CD4-positive, alpha-beta T cell treated with Interleukin-10 for 1 hour (primary cell): Measurements from ENCODE around the gene BATF.
A peak's percentile ranks its signal among the peaks of the same experiment; 100 is the strongest.

Experiments
- DNase-seq: peaks from one replicate; pipeline ENCODE4 v3.0.0-alpha.2; 2020

BATF gene

DNA sequence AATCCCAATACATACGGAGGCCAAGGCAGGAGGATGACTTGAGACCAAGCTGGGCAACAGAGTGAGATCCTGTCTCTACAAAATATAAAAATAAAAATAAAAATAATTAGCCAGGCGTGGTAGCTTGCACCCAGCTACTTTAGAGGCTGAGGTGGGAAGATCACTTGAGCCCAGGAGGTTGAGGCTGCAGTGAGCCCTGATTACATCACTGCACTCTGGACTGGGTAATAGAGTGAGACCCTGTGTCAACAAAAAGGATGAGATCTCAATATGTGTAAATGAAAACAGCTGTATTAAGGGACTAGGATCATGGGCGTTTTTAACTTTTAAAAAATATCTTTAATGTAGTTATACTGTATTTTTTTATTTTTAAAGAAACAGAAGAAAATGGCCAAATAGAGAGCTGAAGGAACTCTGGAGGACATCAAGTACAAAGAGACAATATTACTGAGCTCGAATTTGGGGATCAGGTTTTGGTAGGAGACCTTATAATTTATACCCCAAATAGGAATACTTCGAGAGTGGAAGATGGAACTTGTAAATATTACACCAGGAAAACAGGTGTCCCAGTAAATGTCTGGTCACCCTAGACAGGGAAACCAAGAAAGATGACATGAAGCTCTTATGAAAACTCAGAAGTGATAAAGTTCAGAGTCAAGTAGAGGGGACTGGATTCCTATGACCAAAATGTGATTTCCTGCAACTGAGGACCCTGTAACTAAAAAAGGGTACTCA is 13.1 kb downstream of the BATF start:
- DNase-seq = no peak

DNA sequence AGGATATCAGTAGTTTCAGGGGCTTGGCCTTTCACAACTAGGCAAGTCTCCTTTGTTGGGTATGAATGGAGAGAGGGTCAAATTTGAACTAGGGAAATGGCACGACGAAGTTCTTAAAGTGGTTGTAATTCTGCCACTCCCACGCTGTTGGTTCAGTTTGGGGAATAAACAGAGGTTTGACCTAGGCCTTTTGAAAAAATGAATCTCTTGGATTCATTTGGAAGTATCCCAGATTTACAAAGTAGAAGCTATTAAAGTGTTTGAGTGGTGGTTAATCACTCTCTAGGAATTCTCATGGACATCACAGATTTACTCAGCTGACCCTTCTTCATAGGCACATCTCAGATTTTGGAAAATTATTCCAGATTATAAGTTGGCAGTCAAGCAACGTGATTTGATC is 14.8 kb downstream of the BATF start:
- DNase-seq = no peak

DNA sequence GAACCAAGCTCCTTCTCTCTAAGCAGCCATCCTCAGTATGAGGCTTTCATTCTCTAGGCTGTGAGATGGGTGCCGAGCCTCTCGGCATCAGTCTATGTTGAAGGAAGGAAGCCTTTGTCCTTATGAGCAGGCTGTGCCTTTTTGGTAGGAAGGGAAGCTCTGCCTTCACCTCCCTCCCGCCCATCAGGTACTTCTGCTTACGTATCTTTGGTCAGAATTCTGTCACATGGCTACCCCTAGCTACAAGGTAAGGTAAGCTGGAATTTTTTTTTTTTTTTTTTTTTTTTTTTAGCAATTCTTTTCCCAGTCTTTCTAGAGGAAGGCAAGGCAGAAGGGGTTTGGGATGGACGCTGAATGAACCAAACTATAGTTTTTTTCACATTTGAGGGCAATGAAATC is 16.9 kb downstream of the BATF start:
- DNase-seq = peak; percentile 48

DNA sequence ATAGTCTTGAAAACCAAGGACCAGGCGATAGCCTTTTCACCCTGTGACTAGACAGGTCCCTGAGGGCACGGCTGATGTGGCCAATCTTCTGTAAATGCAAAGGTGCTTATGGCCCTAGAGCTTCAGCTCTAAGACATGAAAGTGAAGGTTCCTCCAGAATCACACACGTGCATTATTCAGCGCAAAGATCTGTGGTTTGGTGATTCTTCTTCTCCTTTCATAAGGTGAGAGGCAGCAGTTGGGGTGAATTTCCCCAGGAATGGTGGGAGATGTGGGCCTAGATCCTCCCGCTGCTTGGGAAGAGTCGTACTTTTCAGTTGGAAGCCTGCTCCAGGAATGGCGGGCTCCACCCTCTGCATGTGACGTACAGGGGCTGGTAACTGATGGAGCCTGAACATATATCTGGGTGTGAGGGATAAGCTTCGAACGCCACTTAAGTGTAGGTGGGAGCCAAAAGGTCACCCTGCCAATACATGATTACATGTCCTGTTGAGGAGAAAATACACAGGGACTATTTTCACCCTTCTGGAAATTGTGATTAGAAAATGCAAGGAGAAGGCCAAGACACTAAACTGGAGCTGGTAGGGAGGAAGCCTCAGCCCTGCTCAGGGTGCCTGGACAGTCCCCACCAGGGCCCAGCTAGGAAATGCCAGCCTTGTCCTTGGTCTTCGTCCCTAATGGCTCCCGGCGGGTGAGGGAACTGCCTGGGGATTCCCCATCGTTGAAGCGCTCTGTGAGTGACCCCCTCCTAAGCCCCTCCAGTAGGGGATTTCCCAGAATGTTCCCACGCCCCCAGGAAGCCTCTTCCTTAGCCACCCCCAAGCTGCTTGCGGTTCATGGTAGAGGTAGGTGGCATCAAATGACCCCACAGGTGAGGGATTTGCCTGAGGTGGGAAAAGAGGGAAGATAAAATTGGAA is 17.6 kb downstream of the BATF start:
- DNase-seq = peak; percentile 78

DNA sequence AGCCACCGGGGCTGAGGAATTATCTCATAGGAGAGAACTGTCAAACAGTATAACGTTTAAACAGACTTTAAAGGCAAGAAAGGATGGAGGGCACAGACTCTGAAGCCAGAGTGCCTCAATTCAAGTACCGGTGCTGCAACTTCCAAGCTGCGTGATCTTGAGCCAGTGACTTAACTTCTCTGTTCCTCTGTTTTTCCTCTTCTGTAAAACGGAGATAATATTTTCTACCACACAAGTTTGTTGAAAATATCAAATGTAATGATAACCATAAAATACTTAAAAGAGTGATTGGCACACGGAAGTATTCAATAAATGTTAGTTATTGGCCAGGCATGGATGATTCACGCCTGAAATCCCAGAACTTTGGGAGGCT is 18.2 kb downstream of the BATF start:
- DNase-seq = no peak

DNA sequence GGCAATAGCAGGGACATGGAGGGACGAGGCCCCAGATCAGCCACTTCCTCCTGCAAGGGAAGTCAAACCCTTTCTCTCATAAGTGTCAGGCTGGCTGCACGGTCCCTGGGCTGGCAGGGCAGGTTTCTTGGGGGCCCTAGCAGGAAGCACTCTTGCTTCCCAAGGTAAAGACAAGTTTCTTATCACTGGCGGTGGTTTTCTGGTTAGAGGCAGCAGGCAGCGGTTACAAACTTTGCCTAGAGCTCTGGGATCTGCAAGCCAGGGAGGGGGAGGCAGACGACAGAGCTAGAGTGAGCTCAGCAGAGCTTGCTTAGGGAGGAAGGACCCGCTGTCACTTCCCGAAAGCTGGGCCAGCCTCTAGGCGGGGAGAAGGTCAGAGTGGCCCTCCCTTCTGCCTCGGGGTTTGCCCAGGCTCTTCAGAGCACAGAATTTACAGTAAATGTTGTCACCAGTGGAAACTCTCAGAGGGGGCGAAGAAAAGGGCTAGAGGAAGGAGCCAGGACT is 20.4 kb downstream of the BATF start:
- peak; percentile 95 for DNase-seq

DNA sequence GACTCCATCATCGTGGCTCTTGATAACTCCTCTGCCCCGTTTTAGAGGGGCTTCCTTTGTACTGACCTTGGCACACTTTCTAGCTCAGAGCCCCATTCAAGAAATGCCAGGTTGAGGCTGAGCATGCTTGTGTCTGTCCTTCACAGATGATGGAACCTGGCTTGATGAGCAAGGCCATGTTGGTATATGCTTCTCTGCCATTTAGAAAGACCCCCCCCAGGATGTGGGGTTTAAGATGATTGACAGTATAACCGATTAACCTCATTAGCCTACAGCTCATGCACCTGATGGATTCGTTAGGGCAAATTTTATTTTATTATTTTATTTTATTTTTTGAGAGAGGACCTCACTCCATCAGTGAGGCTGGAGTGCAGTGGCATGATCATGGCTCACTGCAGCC is 21.0 kb downstream of the BATF start:
- DNase-seq = no peak

DNA sequence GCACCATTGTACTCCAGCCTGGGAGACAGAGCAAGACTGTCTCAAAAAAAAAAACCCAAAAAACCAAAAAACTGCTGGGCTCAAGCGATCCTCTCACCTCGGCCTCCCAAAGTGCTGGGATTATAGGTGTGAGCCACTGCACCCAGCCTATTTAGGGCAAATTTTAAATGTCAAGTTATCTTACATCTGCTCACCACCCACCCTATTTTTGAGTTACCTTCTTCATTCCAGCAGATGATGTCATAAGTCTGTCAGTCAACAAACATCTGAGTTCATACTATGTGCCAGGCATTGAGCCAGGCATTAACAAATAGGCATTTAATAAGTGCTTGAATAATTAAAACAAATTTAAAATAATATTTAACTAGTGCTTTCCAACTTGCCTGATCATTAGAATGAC is 21.5 kb downstream of the BATF start:
- DNase-seq = peak; percentile 43

DNA sequence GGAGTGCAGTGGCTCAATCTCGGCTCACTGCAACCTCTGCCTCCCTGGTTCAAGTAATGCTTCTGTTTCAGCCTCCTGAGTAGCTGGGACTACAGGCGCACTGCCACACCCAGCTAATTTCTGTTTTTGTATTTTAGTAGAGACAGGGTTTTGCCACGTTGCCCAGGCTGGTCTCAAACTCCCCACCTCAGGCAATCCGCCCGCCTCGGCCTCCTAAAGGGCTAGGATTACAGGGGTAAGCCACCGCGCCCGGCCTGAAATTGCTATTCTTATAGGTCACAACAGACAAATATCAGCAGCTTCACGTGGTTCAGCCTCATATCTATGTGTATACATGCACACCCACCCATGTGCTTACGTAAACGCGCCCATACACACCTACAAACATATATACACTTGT is 23.6 kb downstream of the BATF start:
- DNase-seq = no peak

DNA sequence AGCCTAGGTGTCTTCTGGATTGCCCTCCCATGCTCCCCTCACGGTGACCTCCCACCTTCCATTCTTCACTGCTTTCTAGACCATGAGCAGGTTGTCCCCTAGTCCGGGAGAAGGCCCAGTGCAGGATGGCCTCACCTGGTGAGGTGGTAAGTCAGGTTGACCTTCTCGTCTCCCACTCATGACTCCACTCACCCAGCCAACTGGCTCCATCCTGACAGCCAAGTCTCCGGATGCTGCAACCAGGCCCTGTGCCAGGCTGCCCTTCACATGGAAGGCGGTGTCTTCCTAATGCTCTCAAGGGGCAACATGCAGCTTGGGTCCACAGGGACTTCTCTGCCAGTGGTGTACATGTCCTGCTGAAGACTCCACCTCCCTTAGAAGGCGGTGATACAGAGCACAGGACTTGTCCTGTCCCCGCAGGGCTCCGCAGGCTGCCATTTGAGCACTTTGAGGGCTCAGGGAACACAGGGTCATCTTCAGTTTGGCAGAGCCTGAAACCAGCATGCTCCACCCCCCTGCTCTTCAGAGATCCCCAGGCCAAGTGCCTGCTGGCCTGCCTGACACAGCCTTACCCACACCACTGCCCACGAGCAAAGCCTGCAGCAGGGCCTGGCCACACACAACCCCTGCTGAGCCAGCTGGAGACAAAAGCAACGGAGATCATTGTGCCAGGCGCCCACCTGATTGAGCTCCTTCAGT is 25.4 kb downstream of the BATF start:
- DNase-seq = no peak

DNA sequence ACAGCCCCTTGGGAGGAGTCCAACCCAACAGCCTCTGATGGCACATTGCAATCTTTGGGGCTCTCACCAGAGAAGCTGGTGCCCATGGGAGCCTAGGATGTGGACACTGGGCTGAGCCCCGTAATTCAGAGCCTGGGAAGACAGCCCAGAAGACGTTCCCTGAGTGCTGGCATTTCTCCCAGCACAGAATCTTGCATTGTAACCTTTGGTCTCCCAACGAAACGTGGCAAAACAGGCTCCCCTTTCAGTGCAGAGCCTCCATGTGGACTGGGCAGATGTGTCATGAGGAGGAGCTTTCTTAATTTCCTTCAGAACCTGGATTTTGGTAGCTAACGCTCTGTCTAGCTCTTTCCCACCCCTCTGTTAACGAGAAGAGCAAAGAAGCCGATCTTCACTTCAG is 26.3 kb downstream of the BATF start:
- no peak for DNase-seq

DNA sequence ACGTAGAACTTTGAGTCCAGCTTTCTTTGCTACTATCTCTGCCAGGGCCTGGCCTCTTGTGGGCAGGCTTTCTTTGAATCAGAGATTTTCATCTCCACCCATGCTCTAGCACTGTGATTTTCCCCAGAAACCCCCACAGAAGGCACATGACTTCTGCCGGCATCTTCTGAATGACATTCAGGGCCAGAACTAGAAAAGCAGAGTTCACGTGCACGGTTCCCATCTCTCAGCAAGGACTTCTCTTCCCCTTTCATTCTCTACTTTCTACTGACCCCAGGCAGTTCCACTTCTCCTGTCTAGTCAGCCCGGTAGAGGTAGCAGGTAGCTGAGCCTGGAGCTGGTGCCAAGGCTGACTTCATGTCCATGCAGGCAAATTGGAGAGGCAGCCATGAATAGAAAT is 26.9 kb downstream of the BATF start:
- DNase-seq = no peak

DNA sequence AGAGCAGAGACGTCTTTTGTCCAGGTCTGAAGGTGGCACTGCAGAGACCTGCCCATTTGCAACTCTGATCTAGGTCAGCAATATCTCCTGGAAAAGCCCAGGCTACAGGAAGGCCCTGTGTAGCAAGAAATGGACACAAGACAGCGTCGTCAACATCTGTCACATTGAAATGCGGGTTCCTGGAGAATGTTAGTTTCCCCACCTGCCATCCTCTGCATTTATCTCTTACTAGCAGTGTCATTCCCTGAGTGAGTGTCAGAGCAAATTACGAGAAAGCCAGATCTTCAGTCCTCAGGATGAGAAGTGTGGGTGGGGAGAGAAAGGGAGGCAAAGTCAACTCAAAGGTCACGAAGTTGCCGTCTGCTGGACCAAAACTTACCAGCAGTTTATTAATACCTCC is 28.8 kb downstream of the BATF start:
- no peak for DNase-seq

DNA sequence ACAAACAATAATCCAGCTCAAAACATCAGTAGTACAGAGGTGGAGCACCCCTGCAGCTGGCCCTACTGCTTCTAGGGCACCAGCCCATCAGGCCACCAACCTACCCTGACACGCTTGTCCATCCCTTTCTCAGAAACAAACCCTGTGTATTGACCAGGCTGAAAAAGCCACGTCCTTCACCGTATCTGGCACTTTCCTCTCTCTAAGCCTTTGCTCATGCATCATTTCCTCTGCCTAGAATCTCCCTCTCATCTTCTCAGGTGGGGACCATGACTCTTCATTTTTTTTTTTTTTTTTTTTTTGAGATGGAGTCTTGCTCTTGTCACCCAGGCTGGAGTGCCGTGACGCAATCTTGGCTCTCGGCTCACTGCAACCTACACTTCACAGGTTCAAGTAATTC is 30.9 kb downstream of the BATF start:
- no peak for DNase-seq

DNA sequence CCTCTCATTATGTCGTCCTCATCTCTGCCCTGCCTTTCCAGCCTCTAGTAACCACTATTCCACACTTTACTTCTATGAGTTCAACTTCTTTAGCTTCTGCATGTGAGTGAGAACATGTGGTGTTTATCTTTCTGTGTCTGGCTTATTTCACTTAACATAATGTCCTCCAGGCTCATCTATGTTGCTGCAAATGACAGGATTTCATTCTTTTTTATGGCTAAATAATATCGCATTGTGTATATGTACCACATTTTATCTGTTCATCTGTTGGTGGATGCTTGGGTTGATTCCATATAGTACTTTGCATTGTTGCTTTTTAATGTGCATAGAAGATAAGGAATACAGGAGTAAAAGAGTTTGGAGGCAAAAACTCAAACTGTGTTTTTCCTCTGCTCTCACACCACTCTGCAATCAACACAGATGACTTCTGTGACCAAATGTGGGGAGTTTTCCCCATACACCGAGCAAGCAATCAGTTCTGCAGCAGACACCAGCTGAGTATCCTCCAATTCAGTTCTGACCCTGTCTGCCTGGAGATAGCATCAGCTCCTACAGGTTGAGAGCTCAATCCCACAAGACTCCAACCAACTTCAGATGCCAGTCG is 31.6 kb downstream of the BATF start:
- no peak for DNase-seq

DNA sequence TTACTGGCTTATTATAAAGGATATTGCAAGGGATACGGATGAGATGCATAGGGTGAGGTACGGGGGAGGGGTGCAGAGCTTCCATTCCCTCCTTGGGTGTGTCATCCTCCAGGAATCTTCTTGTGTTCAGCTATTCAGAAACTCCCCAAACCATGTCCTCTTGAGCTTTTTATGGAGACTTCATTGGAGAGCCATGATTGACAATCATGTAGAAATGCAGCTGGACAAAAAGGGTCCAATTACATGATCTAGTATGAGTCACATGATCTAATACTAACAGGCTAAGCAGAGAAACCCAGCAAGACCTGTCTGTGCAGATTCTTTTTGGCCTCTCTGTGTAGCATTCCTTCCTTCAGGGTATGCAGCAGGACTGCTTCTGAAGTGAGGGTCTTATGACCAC is 32.2 kb downstream of the BATF start:
- DNase-seq = no peak

DNA sequence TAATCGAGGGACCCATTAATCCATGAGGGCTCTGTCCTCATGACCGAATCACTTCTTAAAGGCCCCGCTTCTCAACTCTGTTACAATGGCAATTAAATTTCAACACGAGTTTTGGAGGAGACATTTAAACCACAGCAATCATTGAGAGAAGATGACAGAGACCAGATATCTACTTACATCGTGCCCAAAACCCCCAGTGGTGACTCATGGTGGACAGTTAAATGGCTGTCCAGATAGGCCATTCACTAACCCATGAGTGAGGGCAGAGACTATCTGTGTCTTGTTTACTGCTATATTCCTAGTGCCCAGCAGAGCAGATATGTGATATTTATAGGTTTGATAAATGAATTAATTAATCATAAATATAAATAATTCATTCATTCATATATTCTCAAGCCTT is 36.2 kb downstream of the BATF start:
- no peak for DNase-seq

DNA sequence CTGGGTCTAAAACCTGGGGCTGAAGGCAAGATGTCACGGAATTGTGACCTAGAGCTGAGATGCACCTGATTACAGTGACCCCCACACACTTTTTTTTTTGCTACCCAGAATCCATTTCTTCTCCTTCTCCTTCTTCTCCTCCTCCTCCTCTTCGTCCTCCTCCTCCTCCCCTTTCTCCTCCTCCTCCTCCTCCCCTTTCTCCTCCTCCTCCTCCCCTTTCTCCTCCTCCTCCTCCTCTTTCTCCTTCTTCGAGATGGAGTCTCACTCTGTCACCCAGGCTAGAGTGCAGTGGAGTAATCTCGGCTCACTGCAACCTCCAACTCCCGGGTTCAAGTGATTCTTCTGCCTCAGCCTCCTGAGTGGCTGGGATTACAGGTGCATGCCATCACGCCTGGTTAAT is 36.8 kb downstream of the BATF start:
- DNase-seq = no peak

DNA sequence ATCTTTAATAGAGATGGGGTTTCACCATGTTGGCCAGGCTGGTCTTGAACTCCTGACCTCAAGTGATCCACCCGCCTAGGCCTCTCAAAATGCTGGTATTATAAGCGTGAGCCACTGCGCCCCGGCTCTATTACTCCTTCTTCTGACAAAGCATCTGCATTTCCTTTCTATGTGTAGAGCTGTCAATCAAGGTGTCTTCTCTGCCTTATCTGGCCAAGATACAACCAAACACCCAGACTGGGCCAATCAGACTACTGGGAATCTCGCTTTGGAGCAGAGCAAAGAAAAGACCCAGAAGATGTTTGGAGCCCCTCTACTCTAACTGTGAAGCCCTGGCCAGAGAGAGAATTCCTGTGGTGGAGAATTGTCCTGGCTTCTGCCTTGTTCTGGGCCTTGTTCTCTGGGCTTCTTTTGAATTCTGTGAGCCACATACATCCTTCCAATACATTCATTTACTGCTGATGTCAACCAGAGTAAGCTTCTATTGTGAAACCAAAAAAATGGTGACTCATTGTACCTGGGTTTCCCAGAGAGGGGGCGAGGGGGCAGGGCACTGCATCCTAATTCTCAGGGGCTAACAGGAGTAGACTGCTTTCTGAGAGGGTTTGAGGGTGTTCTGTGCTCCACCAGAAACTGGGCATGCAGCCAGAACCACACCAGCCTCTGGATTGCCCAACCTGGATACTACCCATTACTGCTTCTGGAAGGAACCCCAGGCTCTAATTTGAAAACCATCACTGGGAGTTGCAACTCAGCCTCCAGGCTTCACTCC is 37.4 kb downstream of the BATF start:
- no peak for DNase-seq

DNA sequence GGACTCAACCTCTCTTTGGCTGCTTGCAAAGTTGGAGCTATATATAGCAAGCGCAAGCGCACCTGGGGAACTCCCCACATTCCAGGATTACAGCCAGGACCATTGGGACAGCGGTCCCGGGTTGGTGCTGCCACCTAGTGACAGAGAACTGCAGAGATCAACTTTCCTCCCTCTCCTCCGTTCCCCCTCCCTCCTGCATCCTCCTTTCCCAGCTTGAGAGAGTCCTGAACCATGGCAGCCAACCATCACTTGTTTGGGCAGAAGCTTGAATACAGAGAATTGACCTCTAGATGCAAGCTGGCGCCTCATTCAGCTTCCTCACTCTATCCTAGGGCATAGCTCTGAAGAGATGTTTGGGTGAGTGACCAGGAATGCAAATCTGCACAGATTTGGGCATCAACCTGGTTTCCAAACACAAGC is 38.8 kb downstream of the BATF start:
- DNase-seq = peak; percentile 61

DNA sequence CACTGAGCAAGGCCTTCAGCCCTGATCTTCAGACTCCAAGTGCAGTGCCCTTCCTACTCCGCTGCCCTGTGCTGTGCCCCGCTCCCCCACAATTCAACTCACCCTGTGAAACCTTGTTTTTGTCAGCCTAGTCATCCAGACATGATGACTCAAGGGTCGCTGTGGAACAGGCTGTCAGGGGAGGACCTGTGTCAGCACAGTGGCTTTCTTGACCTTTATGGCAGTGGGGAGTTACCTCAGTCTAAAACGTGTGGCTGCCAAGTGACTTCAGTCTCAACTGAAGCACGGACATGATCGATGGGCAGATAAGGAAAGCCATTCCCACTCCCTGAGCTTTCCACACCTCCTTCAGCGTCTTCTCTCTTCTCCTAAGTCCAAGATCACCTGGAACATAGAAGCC is 39.8 kb downstream of the BATF start:
- DNase-seq = no peak

DNA sequence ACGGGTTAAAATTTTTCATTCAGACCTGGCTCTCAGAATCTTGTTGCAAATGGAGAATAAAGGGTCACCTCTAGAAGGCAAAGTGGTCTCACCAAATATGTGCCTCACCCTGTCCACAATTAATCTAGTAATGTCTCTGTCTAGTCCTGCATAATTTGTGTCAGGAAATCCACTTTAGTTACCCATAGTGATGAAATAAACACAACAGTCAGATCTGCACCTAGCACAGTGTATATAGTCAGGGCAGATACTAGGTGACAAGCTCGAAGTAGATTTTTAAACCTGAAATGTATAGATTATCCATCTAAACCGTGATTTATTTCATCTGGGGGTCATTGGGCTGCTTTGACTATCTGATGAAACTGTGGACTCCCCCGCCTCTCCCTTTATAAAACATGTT is 40.2 kb downstream of the BATF start:
- no peak for DNase-seq
